GM19025 (cell line): ENCODE measurements around the gene UBE2E3.

Experiments used
- ATAC-seq: cut with Tn5 transposase; IDR thresholded peaks from one replicate; pipeline ENCODE4 v1.9.1; 2021; ENCODE audit warnings: mild to moderate bottlenecking, low read depth, moderate library complexity; ENCODE audit not compliant: unreplicated experiment

UBE2E3 gene

GRCh38 chr2:180975585-180975984 is 4.8 kb upstream of the UBE2E3 start:
- ATAC-seq, result no peak

- no peak for ATAC-seq
These were observed 1.3 kb upstream of the UBE2E3 start for GRCh38 chr2:180978903-180979748.

- ATAC-seq, result no peak
These were observed 678 bp upstream of the UBE2E3 start for GRCh38 chr2:180979749-180980105.

GRCh38 chr2:180980943-180981911 is 822 bp downstream of the UBE2E3 start:
- ATAC-seq, result peak; percentile 6

GRCh38 chr2:180983468-180984242 is 3.2 kb downstream of the UBE2E3 start:
- no peak for ATAC-seq

- ATAC-seq, result no peak
These were observed 5.5 kb downstream of the UBE2E3 start for GRCh38 chr2:180985771-180986395.

- ATAC-seq, result no peak
These were observed 6.7 kb downstream of the UBE2E3 start for GRCh38 chr2:180987146-180987545.

GRCh38 chr2:180990337-180990736 is 9.9 kb downstream of the UBE2E3 start:
- no peak for ATAC-seq

GRCh38 chr2:180990794-180991193 is 10.4 kb downstream of the UBE2E3 start:
- no peak for ATAC-seq

GRCh38 chr2:180991361-180991760 is 11.0 kb downstream of the UBE2E3 start:
- no peak for ATAC-seq

GRCh38 chr2:180991820-180992219 is 11.4 kb downstream of the UBE2E3 start:
- ATAC-seq, result peak; percentile 81

- no peak for ATAC-seq
These were observed 12.6 kb downstream of the UBE2E3 start for GRCh38 chr2:180992994-180993393.

- ATAC-seq, result no peak
These were observed 19.0 kb downstream of the UBE2E3 start for GRCh38 chr2:180999274-180999964.

- ATAC-seq, result no peak
These were observed 24.4 kb downstream of the UBE2E3 start for GRCh38 chr2:181004647-181005325.

GRCh38 chr2:181005326-181005655 is 24.9 kb downstream of the UBE2E3 start:
- ATAC-seq, result no peak

GRCh38 chr2:181005809-181006208 is 25.4 kb downstream of the UBE2E3 start:
- ATAC-seq, result no peak

GRCh38 chr2:181007086-181007837 is 26.9 kb downstream of the UBE2E3 start:
- no peak for ATAC-seq

GRCh38 chr2:181008407-181008806 is 28.0 kb downstream of the UBE2E3 start:
- no peak for ATAC-seq
